HL-60 (cell line): ENCODE measurements around the gene IRAK1.
A peak's percentile ranks its signal among the peaks of the same experiment; 100 is the strongest.

Experiments used
- DNase-seq, 2 experiments: peaks; one replicate each; pipeline ENCODE4 v3.0.0-alpha.2; 2010 to 2020; ENCODE audit warnings: low read depth in 1 of 2, low spot score in 1 of 2
- H3K27ac ChIP-seq: fragments of 250-450 bp; sonication (Bioruptor Pico); replicated peaks from 2 replicates; pipeline ENCODE4 v1.5.1; 2020; ENCODE audit warnings: mild to moderate bottlenecking, moderate library complexity
- H3K27me3 ChIP-seq: fragments of 250-450 bp; sonication (Bioruptor Pico); 2 replicates; pipeline ENCODE4 v1.5.1; 2021; ENCODE audit warnings: mild to moderate bottlenecking, moderate library complexity; ENCODE audit not compliant: insufficient read depth, poor library complexity, severe bottlenecking
- H3K4me3 ChIP-seq: replicated peaks from 2 replicates; pipeline ENCODE4 v1.5.1; 2011; ENCODE audit warnings: mild to moderate bottlenecking, control low read depth, low read length; ENCODE audit not compliant: insufficient read depth
- CTCF ChIP-seq: IDR thresholded peaks from one replicate; pipeline ENCODE4 v1.5.1; 2011; ENCODE audit warnings: low read length, control low read depth, inconsistent platforms; ENCODE audit not compliant: insufficient read depth
- GABPA ChIP-seq: IDR thresholded peaks from 2 replicates; pipeline ENCODE4 v1.6.1; 2012; ENCODE audit warnings: low read depth
- POLR2AphosphoS5 ChIP-seq: IDR thresholded peaks from 2 replicates; pipeline ENCODE4 v1.6.1; 2012; ENCODE audit warnings: low read depth
- REST ChIP-seq: IDR thresholded peaks from 2 replicates; pipeline ENCODE4 v1.6.1; 2012; ENCODE audit warnings: low read depth; ENCODE audit not compliant: insufficient replicate concordance
- SPI1 ChIP-seq: IDR thresholded peaks from 2 replicates; pipeline ENCODE4 v1.6.1; 2012; ENCODE audit warnings: low read depth, mild to moderate bottlenecking, borderline replicate concordance

The IRAK1 gene

GRCh38 chrX:153971124-153971449 is 48.6 kb downstream of the IRAK1 start:
- TF ChIP-seq REST (no peak), GABPA (peak; percentile 87)
- Histone ChIP-seq H3K27ac (peak overlapping the region; percentile 99), H3K27me3 (no peaks in the 10 kb centered on the region), H3K4me3 (peak overlapping the region; percentile 71)
- peak in 1 of 2 experiments; percentile 88 for DNase-seq

- peak overlapping the region; percentile 71 for H3K4me3 ChIP-seq
- peak overlapping the region; percentile 99 for H3K27ac ChIP-seq
- peak; percentile 76 to 80 for DNase-seq
- TF ChIP-seq GABPA (no peak), SPI1 (no peak), CTCF (no peak), REST (no peak), POLR2AphosphoS5 (no peak)
- no peaks in the 10 kb centered on the region for H3K27me3 ChIP-seq
Observed at GRCh38 chrX:153970357-153971123, 49.2 kb downstream of the IRAK1 start.

GRCh38 chrX:153969904-153970356 is 49.8 kb downstream of the IRAK1 start:
- H3K4me3 ChIP-seq = peak overlapping the region; percentile 71
- peak overlapping the region; percentile 99 for H3K27ac ChIP-seq
- no peaks in the 10 kb centered on the region for H3K27me3 ChIP-seq
- TF ChIP-seq REST (no peak), POLR2AphosphoS5 (no peak), GABPA (no peak), CTCF (no peak), SPI1 (no peak)
- DNase-seq = no peak
